ENCODE data around the gene CREB5. TPM values are rescaled to one million over a fixed set of nuclear protein-coding genes. Genes with fewer than 3 reads are reported as not detected.

The CREB5 gene
- total and polyA plus RNA-seq, 2 donors (not counting 3 experiments of a cell fraction or from before 2014, with no cell fraction given): 19.6 to 28.4 TPM

DNA sequence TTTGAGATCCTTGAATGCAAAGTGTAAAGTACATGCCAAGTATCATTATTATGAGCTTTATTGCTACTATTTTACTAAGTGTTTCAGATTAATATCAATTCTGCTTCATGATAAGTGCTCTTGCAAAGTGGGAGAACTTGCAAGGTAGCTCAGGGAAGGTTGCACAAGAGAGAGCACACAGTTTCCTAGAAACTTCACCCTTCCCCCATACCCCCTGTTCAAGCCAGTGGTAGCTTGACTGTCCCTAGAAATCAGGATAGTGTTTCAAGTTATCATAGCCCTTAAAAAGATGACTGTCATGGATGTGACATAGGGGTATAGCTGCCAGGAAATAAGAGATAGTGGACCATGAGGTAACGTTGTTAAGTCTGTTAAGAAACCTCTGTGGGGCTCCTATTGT, 294.3 kb downstream of the CREB5 start:
- H3K9me3 ChIP-seq (replicated peaks; ENCODE audit: control insufficient read depth, insufficient read depth, low read length): no peaks in the 10 kb centered on the region
- H3K4me2 ChIP-seq (ENCODE audit: insufficient read depth, low read length): no peak overlapping the region
- H3K79me2 ChIP-seq (ENCODE audit: control insufficient read depth, insufficient read depth, low read length): no peaks in the 10 kb centered on the region
- H3K27ac ChIP-seq (ENCODE audit: insufficient read depth, low read depth, low read length): no peak overlapping the region
- intact Hi-C loops (cut with micrococcal nuclease): no loop called here
- H2AFZ ChIP-seq (ENCODE audit: low read depth, low read length): no peak overlapping the region
- H3K9ac ChIP-seq (replicated peaks; ENCODE audit: extremely low read depth, insufficient read depth, low read length): no peak overlapping the region
- no peak for FAIRE-seq
- ChIA-PET CTCF (no interaction called here), POLR2A (no interaction called here)
- no peak overlapping the region for H3K4me3 ChIP-seq (replicated peaks in 1 of 3; ENCODE audit: insufficient read depth in 1 of 3, low read depth in 1 of 3, low read length in 3 of 3)
- H4K20me1 ChIP-seq (replicated peaks; ENCODE audit: control insufficient read depth, extremely low read depth, insufficient read depth, low read length): no peaks in the 10 kb centered on the region
- BruUV-seq (replicated peaks): no TSS peak
- H3K27me3 ChIP-seq (ENCODE audit: control insufficient read depth in 2 of 2, insufficient read depth in 2 of 2, low read length in 2 of 2): no peaks in the 10 kb centered on the region
- dilution Hi-C loops (cut with MboI; ENCODE audit: extremely low pct_ligation_motif_present, low sequenced_read_pairs): no loop called here
- no peak for DNase-seq (ENCODE audit: low read depth, low spot score)
- no peaks in the 10 kb centered on the region for H3K9me1 ChIP-seq (replicated peaks; ENCODE audit: control insufficient read depth, extremely low read depth, insufficient read depth, low read length)
- no peaks in the 10 kb centered on the region for H3K4me1 ChIP-seq (ENCODE audit: control insufficient read depth, extremely low read depth, insufficient read depth, low read length)
- TF ChIP-seq, protein P1, sequence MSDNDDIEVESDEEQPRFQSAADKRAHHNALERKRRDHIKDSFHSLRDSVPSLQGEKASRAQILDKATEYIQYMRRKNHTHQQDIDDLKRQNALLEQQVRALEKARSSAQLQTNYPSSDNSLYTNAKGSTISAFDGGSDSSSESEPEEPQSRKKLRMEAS (IDR thresholded peaks at IDR 0.05; ENCODE audit: insufficient read depth, insufficient read length): no peak
- TF ChIP-seq POLR2AphosphoS5 (IDR thresholded peaks at IDR 0.05; ENCODE audit: insufficient read depth, low read depth, low read length) (no peak), JUN (IDR thresholded peaks at IDR 0.05; ENCODE audit: borderline replicate concordance, insufficient read depth, insufficient read length, low read depth) (no peak), FOS (IDR thresholded peaks at IDR 0.05; ENCODE audit: borderline replicate concordance, insufficient read depth, low read length) (no peak), POLR2A (IDR thresholded peaks at IDR 0.05; ENCODE audit: low read depth, low read length) (no peak), EZH2 (IDR thresholded peaks at IDR 0.05; ENCODE audit: borderline replicate concordance, low read depth, low read length, severe bottlenecking) (no peak), GATA2 (IDR thresholded peaks at IDR 0.05; ENCODE audit: insufficient read depth, insufficient read length, low read depth, low read length) (no peak), MYC (IDR thresholded peaks at IDR 0.05; ENCODE audit: low read depth, low read length) (no peak)
- TF ChIP-seq, protein P2, sequence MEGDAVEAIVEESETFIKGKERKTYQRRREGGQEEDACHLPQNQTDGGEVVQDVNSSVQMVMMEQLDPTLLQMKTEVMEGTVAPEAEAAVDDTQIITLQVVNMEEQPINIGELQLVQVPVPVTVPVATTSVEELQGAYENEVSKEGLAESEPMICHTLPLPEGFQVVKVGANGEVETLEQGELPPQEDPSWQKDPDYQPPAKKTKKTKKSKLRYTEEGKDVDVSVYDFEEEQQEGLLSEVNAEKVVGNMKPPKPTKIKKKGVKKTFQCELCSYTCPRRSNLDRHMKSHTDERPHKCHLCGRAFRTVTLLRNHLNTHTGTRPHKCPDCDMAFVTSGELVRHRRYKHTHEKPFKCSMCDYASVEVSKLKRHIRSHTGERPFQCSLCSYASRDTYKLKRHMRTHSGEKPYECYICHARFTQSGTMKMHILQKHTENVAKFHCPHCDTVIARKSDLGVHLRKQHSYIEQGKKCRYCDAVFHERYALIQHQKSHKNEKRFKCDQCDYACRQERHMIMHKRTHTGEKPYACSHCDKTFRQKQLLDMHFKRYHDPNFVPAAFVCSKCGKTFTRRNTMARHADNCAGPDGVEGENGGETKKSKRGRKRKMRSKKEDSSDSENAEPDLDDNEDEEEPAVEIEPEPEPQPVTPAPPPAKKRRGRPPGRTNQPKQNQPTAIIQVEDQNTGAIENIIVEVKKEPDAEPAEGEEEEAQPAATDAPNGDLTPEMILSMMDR (IDR thresholded peaks at IDR 0.05; ENCODE audit: extremely low read depth in 1 of 2, insufficient read depth in 1 of 2, low read depth in 1 of 2, low read length in 2 of 2): no peak
- no peaks in the 10 kb centered on the region for H3K36me3 ChIP-seq (ENCODE audit: control insufficient read depth in 2 of 2, extremely low read depth in 1 of 2, insufficient read depth in 2 of 2, low read length in 2 of 2)

Measured in endothelial cell of umbilical vein (primary cell).